HepG2 (cell line): Measurements from ENCODE around the gene C1QL4. TPM values are rescaled to one million over a fixed set of nuclear protein-coding genes. Genes with fewer than 3 reads are reported as not detected.
A peak's percentile ranks its signal among the peaks of the same experiment; 100 is the strongest.

Source experiments
- CBX5 ChIP-seq: sonication (generic); formaldehyde crosslinking; IDR thresholded peaks from 2 replicates; pipeline ENCODE4 v1.4.0; 2020; ENCODE audit warnings: missing genetic modification reagents, borderline replicate concordance
- HNRNPLL ChIP-seq: fragments of 200-400 bp; formaldehyde crosslinking; IDR thresholded peaks from 2 replicates; pipeline ENCODE4 v1.6.1; 2017; ENCODE audit warnings: mild to moderate bottlenecking, low read depth, low read length; ENCODE audit not compliant: poor library complexity, severe bottlenecking
- JDP2 ChIP-seq: sonication (generic); formaldehyde crosslinking; IDR thresholded peaks from 2 replicates; pipeline ENCODE4 v1.8.1; 2022; ENCODE audit warnings: missing genetic modification reagents, borderline replicate concordance
- MAZ ChIP-seq, 2 experiments: sonication (generic) in 1 of 2; formaldehyde crosslinking in 1 of 2; IDR thresholded peaks; 2 replicates each; pipeline versions ENCODE4 v1.5.0 to v1.6.1; 2012 to 2020; ENCODE audit warnings: low read depth in 2 of 2, mild to moderate bottlenecking in 2 of 2, borderline replicate concordance in 1 of 2, improper control_type of control experiment in 1 of 2, low read length in 1 of 2, missing genetic modification reagents in 1 of 2, moderate library complexity in 1 of 2
- PLRG1 ChIP-seq: fragments of 450-650 bp; conservative IDR thresholded peaks from 2 replicates; pipeline ENCODE4 v1.6.1; 2016
- ZBTB38 ChIP-seq: sonication (generic); formaldehyde crosslinking; IDR thresholded peaks from 2 replicates; pipeline ENCODE4 v1.5.1; 2020; ENCODE audit warnings: mild to moderate bottlenecking, missing genetic modification reagents
- ZNF138 ChIP-seq: sonication (generic); formaldehyde crosslinking; IDR thresholded peaks from 2 replicates; pipeline ENCODE4 v1.5.0; 2020; ENCODE audit warnings: mild to moderate bottlenecking, low read depth, missing genetic modification reagents
- ZNF883 ChIP-seq: sonication (generic); formaldehyde crosslinking; IDR thresholded peaks from 2 replicates; pipeline ENCODE4 v1.5.1; 2020; ENCODE audit warnings: mild to moderate bottlenecking, missing genetic modification reagents; ENCODE audit errors: not compliant biosample characterization
- polyA plus RNA-seq, 8 experiments: library from polyadenylated mRNA; depleted of rRNA in 3 of 8; stranded (reverse) in 7 of 8; unstranded in 1 of 8; fragments of >200 nt; fragmentation: Illumina TruSeq in 4 of 8; extraction: Trizol in 4 of 8; gene quantifications; 2 replicates each; pipeline versions ENCODE4 v1.2.1 to v1.2.3, GENCODE V29; 2011 to 2016; ENCODE audit warnings: low read depth in 4 of 8, missing spikeins in 1 of 8, mixed read lengths in 1 of 8; ENCODE audit not compliant: insufficient read depth in 1 of 8
- total RNA-seq, 5 experiments: library from RNA; depleted of rRNA; stranded (reverse); fragments of >200 nt; fragmentation: Illumina TruSeq; extraction: Trizol; gene quantifications; 2 replicates each; pipeline ENCODE4 v1.2.3, GENCODE V29; 2016; ENCODE audit warnings: low read depth in 1 of 5
- TF ChIP-seq, protein P1 (sequence below): sonication (generic); formaldehyde crosslinking; conservative IDR thresholded peaks from 2 replicates; pipeline ENCODE4 v1.4.0; 2020; ENCODE audit warnings: missing genetic modification reagents
- TF ChIP-seq, protein P2 (sequence below): sonication (generic); formaldehyde crosslinking; IDR thresholded peaks from 2 replicates; pipeline ENCODE4 v1.4.0; 2020; ENCODE audit warnings: missing genetic modification reagents, borderline replicate concordance
- TF ChIP-seq, protein P3 (sequence below): sonication (generic); formaldehyde crosslinking; IDR thresholded peaks from 2 replicates; pipeline ENCODE4 v1.4.0; 2020; ENCODE audit warnings: missing genetic modification reagents
- TF ChIP-seq, protein P4 (sequence below): sonication (generic); formaldehyde crosslinking; IDR thresholded peaks from 2 replicates; pipeline ENCODE4 v1.5.0; 2020; ENCODE audit warnings: mild to moderate bottlenecking, missing genetic modification reagents
- TF ChIP-seq, protein P5 (sequence below): sonication (generic); formaldehyde crosslinking; IDR thresholded peaks from 2 replicates; pipeline ENCODE4 v1.8.1; 2023; ENCODE audit warnings: mild to moderate bottlenecking, missing genetic modification reagents

The C1QL4 gene
- total and polyA plus RNA-seq, 2 of the 13 experiments (the other 11 are each of a cell fraction or from before 2014, with no cell fraction given), result 0.03 TPM; not detected in 1

DNA sequence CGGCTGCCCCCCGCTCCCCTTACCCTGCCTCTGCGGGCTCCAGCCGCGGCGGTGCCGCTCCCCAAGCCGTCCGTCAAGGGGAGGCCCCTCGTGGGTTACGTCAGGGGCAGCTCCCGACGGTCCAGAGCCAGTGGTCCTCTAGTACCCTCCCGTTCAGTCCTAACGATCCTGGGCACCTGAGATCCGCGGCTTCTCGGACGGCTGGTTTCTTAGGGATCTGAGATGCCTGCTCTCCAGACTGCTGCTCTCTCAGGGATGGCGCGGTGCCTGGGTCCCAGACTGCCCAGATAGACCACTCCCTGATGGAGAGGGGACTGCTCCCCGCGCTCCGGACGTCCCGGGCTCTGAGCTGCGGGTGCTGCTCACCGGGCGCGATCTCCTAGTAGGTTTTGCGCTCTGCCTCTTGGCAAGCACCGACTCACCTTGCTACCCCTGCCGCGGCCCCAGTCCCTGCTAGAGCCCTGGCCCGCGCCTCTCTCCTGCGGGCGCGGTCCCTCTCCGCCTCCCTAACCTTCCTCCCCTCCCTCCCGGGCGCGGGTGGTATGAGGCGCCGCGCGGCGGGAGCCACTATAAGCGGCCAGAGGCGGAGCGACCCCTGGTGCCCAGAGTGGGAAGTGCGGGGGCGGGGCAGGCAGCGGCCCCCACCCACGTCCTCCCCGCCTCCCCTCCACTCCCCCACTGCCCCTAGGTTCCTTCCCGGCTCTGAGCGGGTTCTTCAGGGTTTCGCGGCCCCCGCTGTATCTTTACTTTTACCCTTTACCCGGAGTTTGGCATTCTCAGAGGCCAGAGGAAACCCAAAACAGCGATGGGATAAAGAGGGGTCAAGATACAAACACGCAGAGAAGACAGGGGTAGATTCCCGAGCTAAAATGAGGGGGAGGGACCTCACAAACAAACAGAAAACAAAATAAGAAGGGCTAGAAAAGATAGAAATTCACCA, at the start of gene C1QL4 (continued):
- TF ChIP-seq, protein P1, sequence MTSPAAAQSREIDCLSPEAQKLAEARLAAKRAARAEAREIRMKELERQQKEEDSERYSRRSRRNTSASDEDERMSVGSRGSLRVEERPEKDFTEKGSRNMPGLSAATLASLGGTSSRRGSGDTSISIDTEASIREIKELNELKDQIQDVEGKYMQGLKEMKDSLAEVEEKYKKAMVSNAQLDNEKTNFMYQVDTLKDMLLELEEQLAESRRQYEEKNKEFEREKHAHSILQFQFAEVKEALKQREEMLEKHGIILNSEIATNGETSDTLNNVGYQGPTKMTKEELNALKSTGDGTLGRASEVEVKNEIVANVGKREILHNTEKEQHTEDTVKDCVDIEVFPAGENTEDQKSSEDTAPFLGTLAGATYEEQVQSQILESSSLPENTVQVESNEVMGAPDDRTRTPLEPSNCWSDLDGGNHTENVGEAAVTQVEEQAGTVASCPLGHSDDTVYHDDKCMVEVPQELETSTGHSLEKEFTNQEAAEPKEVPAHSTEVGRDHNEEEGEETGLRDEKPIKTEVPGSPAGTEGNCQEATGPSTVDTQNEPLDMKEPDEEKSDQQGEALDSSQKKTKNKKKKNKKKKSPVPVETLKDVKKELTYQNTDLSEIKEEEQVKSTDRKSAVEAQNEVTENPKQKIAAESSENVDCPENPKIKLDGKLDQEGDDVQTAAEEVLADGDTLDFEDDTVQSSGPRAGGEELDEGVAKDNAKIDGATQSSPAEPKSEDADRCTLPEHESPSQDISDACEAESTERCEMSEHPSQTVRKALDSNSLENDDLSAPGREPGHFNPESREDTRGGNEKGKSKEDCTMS (CRISPR knock-in tag), result no peak
- TF ChIP-seq ZBTB38, result no peak
- TF ChIP-seq, protein P2, sequence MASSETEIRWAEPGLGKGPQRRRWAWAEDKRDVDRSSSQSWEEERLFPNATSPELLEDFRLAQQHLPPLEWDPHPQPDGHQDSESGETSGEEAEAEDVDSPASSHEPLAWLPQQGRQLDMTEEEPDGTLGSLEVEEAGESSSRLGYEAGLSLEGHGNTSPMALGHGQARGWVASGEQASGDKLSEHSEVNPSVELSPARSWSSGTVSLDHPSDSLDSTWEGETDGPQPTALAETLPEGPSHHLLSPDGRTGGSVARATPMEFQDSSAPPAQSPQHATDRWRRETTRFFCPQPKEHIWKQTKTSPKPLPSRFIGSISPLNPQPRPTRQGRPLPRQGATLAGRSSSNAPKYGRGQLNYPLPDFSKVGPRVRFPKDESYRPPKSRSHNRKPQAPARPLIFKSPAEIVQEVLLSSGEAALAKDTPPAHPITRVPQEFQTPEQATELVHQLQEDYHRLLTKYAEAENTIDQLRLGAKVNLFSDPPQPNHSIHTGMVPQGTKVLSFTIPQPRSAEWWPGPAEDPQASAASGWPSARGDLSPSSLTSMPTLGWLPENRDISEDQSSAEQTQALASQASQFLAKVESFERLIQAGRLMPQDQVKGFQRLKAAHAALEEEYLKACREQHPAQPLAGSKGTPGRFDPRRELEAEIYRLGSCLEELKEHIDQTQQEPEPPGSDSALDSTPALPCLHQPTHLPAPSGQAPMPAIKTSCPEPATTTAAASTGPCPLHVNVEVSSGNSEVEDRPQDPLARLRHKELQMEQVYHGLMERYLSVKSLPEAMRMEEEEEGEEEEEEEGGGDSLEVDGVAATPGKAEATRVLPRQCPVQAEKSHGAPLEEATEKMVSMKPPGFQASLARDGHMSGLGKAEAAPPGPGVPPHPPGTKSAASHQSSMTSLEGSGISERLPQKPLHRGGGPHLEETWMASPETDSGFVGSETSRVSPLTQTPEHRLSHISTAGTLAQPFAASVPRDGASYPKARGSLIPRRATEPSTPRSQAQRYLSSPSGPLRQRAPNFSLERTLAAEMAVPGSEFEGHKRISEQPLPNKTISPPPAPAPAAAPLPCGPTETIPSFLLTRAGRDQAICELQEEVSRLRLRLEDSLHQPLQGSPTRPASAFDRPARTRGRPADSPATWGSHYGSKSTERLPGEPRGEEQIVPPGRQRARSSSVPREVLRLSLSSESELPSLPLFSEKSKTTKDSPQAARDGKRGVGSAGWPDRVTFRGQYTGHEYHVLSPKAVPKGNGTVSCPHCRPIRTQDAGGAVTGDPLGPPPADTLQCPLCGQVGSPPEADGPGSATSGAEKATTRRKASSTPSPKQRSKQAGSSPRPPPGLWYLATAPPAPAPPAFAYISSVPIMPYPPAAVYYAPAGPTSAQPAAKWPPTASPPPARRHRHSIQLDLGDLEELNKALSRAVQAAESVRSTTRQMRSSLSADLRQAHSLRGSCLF (CRISPR knock-in tag), result no peak
- TF ChIP-seq JDP2 (CRISPR knock-in tag), result no peak
- TF ChIP-seq, protein P3, sequence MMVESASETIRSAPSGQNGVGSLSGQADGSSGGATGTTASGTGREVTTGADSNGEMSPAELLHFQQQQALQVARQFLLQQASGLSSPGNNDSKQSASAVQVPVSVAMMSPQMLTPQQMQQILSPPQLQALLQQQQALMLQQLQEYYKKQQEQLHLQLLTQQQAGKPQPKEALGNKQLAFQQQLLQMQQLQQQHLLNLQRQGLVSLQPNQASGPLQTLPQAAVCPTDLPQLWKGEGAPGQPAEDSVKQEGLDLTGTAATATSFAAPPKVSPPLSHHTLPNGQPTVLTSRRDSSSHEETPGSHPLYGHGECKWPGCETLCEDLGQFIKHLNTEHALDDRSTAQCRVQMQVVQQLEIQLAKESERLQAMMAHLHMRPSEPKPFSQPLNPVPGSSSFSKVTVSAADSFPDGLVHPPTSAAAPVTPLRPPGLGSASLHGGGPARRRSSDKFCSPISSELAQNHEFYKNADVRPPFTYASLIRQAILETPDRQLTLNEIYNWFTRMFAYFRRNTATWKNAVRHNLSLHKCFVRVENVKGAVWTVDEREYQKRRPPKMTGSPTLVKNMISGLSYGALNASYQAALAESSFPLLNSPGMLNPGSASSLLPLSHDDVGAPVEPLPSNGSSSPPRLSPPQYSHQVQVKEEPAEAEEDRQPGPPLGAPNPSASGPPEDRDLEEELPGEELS (CRISPR knock-in tag), result no peak
- TF ChIP-seq, protein P4, sequence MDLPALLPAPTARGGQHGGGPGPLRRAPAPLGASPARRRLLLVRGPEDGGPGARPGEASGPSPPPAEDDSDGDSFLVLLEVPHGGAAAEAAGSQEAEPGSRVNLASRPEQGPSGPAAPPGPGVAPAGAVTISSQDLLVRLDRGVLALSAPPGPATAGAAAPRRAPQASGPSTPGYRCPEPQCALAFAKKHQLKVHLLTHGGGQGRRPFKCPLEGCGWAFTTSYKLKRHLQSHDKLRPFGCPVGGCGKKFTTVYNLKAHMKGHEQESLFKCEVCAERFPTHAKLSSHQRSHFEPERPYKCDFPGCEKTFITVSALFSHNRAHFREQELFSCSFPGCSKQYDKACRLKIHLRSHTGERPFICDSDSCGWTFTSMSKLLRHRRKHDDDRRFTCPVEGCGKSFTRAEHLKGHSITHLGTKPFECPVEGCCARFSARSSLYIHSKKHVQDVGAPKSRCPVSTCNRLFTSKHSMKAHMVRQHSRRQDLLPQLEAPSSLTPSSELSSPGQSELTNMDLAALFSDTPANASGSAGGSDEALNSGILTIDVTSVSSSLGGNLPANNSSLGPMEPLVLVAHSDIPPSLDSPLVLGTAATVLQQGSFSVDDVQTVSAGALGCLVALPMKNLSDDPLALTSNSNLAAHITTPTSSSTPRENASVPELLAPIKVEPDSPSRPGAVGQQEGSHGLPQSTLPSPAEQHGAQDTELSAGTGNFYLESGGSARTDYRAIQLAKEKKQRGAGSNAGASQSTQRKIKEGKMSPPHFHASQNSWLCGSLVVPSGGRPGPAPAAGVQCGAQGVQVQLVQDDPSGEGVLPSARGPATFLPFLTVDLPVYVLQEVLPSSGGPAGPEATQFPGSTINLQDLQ (CRISPR knock-in tag), result no peak
- no peak for TF ChIP-seq ZNF138 (CRISPR knock-in tag)
- TF ChIP-seq MAZ (IDR thresholded peaks at IDR 0.05; ENCODE audit: borderline replicate concordance, low read depth, low read length), result peak; percentile 81; the same call in 1 of the 2 replicates
- TF ChIP-seq MAZ (CRISPR knock-in tag; IDR thresholded peaks at IDR 0.05; ENCODE audit: low read depth), result no peak
- no peak for TF ChIP-seq ZNF883
- TF ChIP-seq, protein P5, sequence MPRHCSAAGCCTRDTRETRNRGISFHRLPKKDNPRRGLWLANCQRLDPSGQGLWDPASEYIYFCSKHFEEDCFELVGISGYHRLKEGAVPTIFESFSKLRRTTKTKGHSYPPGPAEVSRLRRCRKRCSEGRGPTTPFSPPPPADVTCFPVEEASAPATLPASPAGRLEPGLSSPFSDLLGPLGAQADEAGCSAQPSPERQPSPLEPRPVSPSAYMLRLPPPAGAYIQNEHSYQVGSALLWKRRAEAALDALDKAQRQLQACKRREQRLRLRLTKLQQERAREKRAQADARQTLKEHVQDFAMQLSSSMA (CRISPR knock-in tag), result 0 out of 2 replicates have a peak, but pooled peaks have one; percentile 40
- 0 out of 2 replicates have a peak, but pooled peaks have one; percentile 44 for TF ChIP-seq CBX5 (CRISPR knock-in tag)
- TF ChIP-seq HNRNPLL, result peak; percentile 37
- TF ChIP-seq PLRG1, result no peak
